ENCODE data around the gene TNNI2.
"Not testable (repeated sequence)": the region's sequence is repeated elsewhere in the genome, so short reads cannot be mapped to it uniquely, and the experiment has no call there.

The TNNI2 gene

DNA sequence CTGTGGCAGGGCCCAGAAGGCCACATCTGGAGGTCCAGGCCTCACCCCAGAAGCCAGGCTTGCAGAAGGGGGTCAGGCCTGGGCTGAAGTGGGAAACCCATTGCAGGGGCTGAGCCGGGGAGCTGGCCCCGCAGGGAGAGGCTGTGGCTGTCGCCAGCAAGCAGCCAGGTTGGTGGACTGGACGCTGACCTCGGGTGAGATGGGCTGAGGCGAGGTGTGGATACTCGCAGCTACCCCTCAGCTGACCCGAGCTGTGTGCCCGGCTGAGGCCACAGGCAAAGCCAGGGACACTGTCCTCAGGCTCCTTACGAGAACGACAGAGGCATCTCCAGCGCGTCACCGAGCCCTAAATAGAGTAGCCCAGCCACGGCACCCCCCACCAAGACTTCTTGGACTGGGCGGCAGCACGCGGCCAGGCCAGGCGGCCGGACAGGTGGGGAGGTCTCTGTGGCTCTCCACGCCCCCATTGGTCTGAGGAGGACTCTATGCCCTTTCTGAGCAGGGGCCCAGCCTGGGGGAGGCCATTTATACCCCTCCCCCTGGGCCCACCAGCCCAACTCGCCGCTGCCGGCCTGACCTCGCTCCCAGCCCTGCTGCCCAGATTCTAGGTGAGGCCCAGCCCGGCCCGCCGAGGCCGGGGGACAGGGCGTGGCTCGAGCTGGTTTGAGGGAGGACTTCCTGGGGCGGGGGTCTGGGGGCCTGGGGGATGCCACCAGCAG lies at the start of gene TNNI2:
TNNI2 (plus strand) TSS at position 556 of the 719 bp plus-strand sequence. CDS start 716 bp downstream, outside the sequence.
- no peak for DNase-seq (ENCODE audit: insufficient read length, low spot score)
- FAIRE-seq, result no peak

DNA sequence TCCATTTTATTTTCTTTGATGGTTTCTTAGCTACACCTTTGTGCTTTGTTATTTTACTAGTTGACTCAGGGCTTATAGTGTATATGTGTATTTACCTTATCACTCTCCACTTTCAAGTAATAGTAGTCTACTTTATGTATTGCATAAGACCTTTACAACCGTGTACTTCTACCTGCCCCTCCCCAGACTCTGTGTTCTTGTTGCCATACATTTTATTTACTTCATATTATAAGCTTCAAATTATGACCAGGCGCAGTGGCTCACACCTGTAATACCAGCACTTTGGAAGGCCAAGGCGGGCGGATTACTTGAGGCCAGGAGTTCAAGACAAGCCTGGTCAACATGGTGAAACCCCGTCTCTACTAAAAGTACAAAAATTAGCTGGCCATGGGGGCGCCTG lies 46.9 kb upstream of the TNNI2 start:
- no peak for FAIRE-seq
- no peak for DNase-seq (ENCODE audit: insufficient read length, low spot score)

DNA sequence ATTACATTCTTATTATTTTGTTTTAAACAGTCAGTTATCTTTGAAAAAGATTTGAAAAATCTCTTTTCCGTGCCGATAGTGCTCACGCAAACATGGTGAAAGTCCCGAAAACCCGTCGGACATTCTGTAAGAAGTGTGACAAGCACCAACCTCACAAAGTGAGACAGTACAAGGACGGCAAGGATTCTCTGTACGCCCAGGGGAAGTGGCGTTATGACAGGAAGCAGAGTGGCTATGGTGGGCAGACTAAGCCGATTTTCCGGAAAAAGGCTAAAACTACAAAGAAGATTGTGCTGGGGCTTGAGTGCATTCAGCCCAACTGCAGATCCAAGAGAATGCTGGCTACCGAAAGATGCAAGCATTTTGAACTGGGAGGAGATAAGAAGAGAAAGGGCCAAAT lies 46.3 kb upstream of the TNNI2 start:
- no peak for FAIRE-seq
- no peak for DNase-seq (ENCODE audit: insufficient read length, low spot score)

DNA sequence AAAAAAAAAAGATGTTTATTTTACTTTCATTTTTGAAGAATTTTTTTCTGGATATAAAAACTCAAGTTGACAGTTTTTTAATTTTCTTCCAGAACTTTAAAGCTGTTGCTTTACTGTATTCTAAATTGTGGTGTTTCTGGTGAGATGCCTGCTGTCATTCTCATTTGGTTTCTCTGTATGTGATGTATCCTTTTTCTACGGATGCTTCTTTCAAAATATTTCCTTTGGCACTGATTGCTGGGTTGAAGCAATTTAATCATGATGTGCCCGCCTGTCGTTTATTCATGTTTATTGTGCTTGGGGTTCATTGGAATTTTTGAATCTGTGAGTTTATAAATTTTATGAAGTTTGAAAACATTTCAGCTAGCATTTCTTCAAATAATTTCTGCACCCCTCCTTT lies 45.7 kb upstream of the TNNI2 start:
- DNase-seq (ENCODE audit: insufficient read length, low spot score) (no peak), FAIRE-seq (no peak)

DNA sequence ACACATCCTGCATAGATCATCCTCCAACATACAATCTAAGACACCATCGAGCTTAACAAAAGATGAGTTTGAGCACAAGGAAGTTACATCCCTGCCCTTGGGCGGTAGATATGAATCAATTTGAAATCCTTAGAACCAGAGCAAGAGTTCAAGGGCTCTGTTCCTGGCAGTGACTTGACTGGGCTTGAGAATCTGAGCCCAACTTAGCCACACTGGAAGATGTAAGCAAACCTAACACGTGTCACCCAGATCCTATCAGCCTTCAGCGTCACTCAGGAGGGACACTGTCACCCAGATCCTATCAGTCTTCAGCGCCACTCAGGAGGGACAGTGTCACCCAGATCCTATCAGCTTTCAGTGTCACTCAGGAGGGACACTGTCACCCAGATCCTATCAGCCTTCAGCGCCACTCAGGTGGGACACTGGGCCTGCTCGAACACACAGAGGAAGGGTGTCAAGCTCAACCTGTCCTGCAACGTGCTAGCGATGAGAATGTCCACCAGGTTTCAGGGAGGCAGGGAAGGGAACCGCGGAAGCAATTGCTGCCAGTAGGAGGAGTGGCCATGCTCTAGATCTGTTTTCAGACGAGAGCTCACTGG lies 42.3 kb upstream of the TNNI2 start:
- DNase-seq (ENCODE audit: insufficient read length, low spot score), result no peak
- no peak for FAIRE-seq

DNA sequence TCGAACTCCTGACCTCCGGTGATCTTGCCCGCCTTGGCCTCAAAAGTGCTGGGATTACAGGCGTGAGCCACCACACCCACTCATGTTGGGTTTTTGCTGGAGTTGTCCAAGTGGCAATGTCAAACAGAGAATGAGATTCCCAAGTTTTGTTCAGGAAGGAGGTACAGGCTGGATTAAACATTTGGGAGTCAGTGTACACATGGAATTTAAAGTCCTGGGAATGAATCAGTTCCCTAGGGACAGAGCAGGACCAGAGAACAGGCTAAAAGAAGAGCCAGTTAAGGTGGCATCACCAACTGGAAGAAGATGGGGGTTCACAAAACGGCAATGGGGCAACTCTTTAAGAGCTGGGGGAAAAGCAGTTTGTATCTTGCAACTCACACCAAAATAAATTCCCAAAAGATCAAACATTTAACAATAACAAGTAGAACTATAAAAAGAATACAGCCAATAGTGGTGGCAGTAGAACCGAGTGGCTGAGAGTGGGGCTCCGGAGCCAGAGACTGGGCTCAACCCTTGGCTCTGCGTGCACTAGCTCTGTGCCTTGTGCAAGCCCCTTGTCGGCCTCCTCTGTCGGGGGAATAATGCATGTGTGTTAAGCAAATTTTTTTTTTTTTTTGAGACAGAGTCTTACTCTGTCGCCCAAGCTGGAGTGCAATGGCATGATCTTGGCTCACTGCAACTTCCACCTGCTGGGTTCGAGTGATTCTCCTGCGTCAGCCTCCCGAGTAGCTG lies 41.2 kb upstream of the TNNI2 start:
- FAIRE-seq (no peak), DNase-seq (ENCODE audit: insufficient read length, low spot score) (no peak)

DNA sequence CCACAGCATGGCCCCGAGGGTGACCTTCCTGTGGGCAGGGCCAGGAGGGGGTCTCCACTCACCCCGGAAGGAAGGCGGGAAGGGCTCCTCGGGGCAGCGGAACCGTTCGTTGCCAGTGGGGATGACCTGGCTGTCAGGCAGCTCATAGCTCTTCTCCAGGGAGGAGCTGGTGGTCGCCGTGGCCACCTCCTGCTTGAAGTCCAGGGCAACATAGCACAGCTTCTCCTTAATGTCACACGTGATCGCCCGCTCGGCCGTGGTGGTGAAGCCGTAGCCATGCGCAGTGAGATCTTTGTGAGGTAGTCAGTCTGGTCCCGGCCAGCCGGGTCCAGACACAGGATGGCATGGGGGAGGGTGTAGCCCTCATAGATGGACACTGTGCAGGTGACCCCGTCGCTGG lies 35.5 kb upstream of the TNNI2 start:
- DNase-seq (ENCODE audit: insufficient read length, low spot score) (no peak), FAIRE-seq (no peak)

DNA sequence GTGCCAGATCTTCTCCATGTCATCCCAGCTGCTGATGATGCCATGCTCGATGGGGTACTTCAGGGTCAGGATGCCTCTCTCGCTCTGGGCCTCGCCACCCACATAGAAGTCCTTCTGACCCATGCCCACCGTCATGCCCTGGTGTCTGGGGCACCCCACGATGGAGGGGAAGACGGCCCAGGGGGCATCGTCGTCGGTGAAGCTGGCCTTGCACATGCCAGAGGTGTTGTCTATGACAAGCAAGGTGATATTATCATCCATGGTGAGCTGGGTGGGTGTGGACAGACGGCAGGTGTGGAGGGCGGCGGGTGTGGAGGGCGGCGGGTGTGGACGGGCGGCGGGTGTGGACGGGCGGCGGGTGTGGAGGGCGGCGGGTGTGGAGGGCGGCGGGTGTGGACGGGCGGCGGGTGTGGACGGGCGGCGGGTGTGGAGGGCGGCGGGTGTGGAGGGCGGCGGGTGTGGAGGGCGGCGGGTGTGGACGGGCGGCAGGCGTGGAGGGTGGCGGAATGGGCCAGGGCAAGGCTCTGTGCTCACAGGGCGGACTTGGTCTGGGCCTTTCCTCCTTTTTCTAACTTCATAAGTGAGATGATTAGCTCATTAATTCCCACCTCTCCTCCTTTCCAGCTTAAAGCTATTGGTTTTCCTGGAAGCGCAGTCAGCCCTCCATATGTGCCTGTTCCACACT lies 34.8 kb upstream of the TNNI2 start:
- DNase-seq (ENCODE audit: insufficient read length, low spot score); FAIRE-seq: not testable (repeated sequence)

DNA sequence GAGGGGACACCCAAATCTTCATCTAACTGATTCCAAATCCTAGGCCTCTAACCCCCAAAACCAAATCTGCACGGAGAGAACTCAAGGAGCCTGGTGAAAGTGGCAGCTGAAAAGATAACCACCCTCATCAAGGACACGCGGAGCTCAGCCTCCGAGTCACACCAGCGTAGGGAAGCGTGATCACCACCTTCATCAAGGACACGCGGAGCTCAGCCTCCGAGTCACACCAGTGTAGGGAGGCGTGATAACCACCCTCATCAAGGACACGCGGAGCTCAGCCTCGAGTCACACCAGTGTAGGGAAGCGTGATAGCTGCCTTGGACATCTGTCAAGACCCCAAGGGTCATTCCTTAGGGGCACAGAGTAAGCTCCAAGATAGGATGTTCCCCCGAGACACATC lies 33.3 kb upstream of the TNNI2 start:
- DNase-seq (ENCODE audit: insufficient read length, low spot score), result no peak
- no peak for FAIRE-seq

DNA sequence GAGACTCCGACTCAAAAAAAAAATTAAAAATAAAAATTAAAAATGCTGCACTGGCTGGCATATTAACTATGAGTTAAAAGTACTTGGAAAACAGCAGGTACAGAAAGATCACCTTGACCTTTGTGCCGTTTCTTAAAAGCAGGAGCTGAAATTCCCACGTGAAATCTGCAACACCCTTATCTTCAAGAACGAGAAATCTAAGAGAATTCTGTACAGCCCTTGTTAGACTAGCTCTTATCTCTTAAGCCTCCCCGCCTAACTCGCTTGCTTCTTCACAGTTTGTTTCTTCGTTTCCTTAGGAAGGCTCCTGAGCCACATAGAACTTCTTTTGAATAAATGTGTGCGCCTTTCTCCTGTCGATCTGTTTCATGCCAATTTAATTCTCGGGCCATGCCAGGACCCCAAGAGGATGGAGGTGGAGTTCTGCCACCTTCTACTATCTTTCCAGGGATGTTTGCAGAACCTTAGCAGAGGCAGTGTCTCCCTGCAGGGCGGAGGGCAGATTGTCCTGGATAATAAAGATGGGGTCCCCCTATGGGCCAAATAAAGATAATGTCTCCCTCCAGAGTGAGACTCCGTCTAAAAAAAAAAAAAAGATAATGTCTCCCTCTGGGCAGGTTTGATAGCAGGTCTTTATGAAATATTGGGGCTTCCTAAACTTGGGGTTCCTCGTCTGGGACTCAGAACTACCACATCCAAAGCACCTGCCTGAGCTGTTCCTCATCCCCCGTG lies 31.4 kb upstream of the TNNI2 start:
- no peak for FAIRE-seq
- DNase-seq (ENCODE audit: insufficient read length, low spot score), result no peak

DNA sequence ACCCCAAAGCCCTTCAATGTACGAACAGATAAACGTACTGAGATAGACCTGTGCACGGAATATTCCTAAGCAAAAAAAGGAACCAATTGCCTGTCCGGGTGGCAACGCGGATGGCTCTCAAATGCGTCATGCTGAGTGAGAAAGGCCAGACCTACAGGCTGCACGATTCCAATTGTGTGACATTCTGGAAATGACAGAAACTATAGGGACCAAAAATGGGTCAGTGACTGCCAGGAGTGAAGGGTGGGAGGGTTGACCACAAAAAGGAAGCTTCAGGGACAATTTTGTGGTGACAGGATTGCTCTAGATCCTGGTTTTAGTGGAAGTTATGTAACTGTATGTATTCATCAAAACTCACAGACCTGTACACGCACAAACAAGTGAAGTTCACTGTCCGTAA lies 28.0 kb upstream of the TNNI2 start:
- no peak for FAIRE-seq

DNA sequence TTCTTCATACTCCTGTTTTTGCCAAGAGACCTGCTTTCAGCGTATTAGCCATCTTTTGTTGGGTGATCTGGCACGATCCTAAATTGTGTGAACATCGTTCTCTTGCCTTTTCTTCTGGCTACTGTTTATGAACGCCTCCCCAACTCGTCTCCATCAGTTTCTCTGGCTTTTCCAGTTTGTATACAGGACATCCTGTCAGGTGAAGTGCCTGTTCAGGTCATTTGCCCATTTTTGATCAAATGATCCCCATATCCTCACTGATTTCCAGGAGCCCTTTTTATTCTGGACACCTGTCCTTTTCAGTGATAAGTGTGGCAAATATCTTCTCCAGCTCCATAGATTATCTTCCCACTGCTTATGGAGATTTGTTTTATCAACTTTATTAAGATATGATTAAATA lies 26.5 kb upstream of the TNNI2 start:
- DNase-seq (ENCODE audit: insufficient read length, low spot score) (no peak), FAIRE-seq (no peak)

More for the DNA sequence above, 28.0 kb upstream of the TNNI2 start:
- no peak for DNase-seq (ENCODE audit: insufficient read length, low spot score)

DNA sequence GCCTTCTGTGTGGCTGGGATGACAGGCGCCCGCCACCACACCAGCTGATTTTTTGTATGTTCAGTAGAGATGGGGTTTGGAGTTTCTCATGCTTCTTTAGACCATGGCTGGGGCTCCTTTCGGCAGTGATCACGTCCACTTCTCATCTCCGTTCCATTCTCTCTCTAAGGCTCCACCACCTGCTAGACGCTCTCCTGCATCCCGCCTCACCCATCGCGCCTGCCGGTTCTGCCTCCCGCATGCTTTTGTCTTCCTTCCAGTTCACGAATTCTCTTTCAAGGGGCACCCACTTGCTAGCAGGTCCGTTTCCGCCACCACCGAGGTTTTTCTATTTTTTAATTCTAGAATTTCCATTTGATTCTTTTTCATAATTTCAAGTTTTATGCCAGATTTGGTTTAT lies 26.0 kb upstream of the TNNI2 start:
- FAIRE-seq, result no peak
- DNase-seq (ENCODE audit: insufficient read length, low spot score), result no peak

DNA sequence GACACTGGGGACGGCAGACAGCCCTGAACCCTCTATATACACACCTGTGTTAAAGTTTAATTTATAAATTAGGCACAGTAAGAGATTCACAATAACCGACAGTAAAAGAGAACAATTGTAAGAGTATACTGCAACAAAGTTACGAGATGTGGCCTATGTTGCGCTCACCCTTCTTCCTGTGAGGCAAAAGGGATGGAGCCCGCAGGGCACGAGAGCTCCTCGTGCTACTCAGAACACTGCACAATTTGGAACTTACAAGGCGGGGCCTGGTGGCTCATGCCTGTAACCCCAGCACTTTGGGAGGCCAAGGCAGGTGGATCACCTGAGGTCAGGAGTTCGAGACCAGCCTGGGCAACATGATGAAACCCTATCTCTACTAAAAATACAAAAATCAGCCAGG lies 25.4 kb upstream of the TNNI2 start:
- FAIRE-seq; DNase-seq (ENCODE audit: insufficient read length, low spot score): not testable (repeated sequence)

DNA sequence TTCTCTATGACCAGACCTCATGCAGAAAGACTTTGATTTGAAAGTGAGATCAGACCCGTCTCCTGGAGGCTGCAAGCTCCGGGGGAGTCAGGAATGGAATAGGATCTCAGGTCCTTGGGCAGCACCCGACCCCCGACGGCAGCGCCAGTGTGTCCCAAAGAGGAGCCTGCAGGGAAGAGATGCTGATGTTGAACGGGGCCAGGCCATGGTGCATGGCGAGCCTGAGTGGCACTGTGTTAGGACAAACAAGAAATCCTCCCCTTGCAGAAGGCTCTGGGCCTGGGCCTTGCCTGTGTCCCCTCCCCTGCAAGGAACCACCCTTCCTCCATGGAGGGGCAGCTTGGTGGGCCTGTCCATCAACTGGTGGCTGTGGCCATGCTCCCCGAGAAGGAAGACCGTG lies 24.1 kb upstream of the TNNI2 start:
- DNase-seq (ENCODE audit: insufficient read length, low spot score), result no peak
- no peak for FAIRE-seq

DNA sequence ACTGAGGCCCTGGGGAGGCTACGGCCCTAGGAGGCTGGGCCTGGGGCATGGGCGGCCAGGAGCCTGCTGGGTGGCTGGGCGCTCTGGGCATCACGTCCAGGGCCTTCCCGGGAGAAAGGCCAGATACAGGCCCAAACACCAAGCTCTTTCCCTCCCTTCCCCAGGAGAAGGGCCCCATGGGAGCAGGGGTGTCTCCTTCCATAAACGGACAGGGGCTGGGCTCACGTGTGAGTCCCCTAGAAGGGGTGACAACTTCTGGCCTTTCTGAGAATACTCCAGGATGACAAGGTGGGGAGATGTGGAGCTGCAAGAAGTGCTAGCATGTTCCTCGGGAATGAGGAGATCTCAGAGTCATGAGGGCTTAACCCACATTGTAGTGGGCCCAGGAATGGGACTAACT lies 23.5 kb upstream of the TNNI2 start:
- no peak for FAIRE-seq
- DNase-seq (ENCODE audit: insufficient read length, low spot score), result no peak

DNA sequence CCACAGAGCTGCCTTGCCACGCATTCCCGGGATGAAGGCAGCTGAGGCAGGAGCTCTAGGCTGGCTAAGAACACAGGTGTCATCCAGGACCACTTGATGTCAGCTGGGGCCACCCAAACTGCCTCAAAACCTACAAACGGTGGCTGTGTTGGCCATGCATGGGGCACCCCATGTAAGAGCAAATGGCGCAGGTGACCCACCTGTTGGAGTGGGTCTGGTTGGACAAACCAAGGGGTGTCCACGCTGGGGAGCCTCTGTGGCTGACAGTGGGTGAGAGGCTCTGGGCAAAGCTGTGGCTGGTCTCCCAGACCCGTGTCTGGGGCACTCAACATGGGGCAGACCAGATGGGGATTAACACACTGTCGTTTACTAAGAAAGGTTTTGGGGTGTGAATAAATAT lies 23.0 kb upstream of the TNNI2 start:
- DNase-seq (ENCODE audit: insufficient read length, low spot score), result no peak
- FAIRE-seq, result no peak

DNA sequence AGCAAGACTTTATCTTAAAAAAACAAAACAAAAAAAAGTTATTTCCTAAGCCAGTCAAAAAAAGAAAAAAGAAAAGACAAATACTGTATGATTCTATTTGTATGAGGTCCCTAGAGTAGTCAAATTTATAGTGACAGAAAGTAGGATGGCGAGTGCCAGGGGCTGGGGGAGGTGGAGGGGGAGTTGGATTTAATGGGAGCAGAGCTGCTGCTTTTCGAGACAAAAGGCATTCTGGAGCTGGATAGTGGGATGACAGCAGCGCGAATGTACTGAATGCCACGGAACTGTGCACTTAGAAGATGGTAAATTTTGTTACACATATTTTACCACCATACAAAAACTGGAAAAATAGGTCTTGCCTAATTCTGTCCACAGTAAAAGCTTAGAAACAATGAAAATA lies 21.8 kb upstream of the TNNI2 start:
- DNase-seq (ENCODE audit: insufficient read length, low spot score) (no peak), FAIRE-seq (no peak)

DNA sequence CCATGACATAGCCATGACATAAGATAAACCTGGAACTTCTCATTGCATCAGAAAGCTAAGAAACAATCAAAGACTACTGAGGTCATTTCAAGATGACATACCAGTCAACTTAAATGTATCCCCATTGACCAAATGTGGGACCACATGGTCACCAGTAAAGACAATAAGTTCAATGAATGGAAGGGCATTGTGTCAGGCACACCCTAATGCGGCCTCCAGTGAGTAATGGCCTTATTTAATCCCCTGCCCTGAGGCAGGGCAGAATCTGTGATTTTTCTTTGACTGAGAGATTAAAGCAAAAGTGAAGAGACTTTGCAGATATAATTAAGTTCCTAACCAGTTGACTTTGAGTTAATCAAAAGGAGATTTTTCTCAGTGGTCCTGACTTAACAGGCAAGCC lies 21.3 kb upstream of the TNNI2 start:
- no peak for DNase-seq (ENCODE audit: insufficient read length, low spot score)
- no peak for FAIRE-seq

DNA sequence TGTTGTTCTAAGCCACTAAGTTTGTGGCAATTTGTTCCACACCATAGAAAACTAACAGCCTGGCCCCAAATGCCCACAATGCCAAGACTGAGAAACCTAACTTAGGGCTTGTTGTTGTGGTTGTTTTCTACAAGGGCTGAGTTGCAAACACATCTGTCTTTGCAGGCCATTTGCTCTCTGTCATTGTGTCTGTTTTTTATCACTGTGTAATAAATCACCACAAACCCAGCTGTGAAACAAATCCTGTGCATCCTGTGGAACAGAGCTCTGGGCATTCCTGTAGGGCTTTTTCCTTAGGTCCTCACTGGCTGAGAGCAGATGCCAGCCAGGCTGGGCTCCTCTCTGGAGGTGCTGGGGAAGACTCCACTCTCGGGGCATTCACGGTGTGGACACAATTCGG lies 19.7 kb upstream of the TNNI2 start:
- FAIRE-seq, result no peak

More for the DNA sequence above, 19.7 kb upstream of the TNNI2 start:
- no peak for DNase-seq (ENCODE audit: insufficient read length, low spot score)

Data from HTR-8/SVneo (cell line).